Activated CD4-positive, alpha-beta T cell treated with anti-CD3 and anti-CD28 coated beads, Interleukin-2, amount 10 ng/mL, durations not matched to agents 7 days and 5 days (primary cell): Measurements from ENCODE around the gene FASTK. TPM values are rescaled to one million over a fixed set of nuclear protein-coding genes. Genes with fewer than 3 reads are reported as not detected.

Experiments used
- CTCF ChIA-PET: fragments of 350-600 bp; sonication (Branson Sonifier 250); formaldehyde crosslinking; loops from one replicate; lab custom pipeline; 2021; ENCODE audit warnings: antibody characterized with exemption; lab: Charles Lee
- POLR2A ChIA-PET: fragments of 350-600 bp; sonication (Branson Sonifier 250); formaldehyde crosslinking; loops from one replicate; lab custom pipeline; 2021; ENCODE audit warnings: antibody characterized with exemption; lab: Charles Lee
- DNase-seq: peaks from one replicate; pipeline ENCODE4 v3.0.0-alpha.2; 2020
- H3K27ac Mint-ChIP-seq: one replicate; pipeline ENCODE4 v1.8.0; 2021; ENCODE audit warnings: mild to moderate bottlenecking, moderate library complexity, mixed read lengths
- H3K27me3 Mint-ChIP-seq: one replicate; pipeline ENCODE4 v1.8.0; 2021; ENCODE audit warnings: mixed read lengths
- H3K36me3 Mint-ChIP-seq: one replicate; pipeline ENCODE4 v1.8.0; 2021; ENCODE audit warnings: low read depth, mixed read lengths
- H3K4me1 Mint-ChIP-seq: one replicate; pipeline ENCODE4 v1.8.0; 2021; ENCODE audit warnings: mixed read lengths
- H3K4me3 Mint-ChIP-seq: one replicate; pipeline ENCODE4 v1.8.0; 2021; ENCODE audit warnings: mild to moderate bottlenecking, moderate library complexity, mixed read lengths
- H3K9me3 Mint-ChIP-seq: one replicate; pipeline ENCODE4 v1.8.0; 2021; ENCODE audit warnings: mixed read lengths
- total RNA-seq, 2 experiments: library from RNA; stranded (reverse); gene quantifications; one replicate each; pipeline ENCODE4 v1.2.3, GENCODE V29; 2021

FASTK gene
- total RNA-seq, 2 experiments from 2014 or later, result 76.4 to 85.9 TPM

DNA sequence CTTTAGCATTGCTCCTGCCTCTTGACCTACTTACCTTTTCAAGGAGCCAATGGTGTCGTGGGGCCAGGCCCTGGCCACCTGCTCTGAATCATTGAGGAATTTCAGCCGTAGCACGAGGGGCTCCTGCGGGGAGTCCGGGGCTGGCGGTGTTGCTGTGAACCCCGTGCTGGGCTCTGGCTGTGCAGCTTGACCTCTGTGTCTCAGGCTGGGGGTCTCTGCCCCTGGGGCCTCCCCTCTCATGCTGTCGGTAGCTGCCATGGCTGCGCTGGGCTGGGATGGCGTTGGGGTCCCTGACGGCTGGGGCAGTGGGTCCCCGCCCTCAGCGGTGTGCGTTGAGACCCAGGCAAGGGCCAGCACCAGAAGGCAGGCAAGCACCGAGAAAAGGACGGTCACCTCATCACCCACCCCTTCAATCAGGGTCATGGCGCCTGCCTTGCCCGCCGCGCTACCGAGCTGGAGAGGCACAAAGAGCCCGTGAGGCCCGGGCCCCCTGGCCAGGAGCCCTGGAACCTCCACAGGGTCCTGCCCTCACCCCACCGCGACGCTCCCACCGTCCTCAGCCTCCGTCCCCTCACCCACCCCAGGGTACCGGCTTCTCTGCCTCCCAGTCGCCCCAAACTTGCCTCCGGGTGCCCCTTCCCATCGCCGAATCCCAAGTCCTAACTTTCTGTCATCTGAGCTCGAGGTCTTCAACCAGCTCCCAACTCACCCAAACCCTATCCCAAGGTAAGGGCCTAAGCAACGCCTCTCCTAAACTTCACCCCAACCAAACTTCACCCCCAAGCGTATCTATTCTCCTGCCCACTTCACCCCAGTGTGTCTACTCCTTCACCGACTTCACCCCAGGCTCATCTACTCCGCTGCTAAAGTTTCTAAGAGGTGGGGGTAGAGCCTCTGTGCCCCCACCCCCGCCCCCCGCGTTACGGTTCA lies 1.8 kb upstream of the FASTK start:
- Mint-ChIP-seq H3K27ac (peak overlapping the region; percentile 89), H3K27me3 (peaks cover 14% of the 10 kb centered on the region), H3K4me3 (peak overlapping the region; percentile 98), H3K4me1 (peaks cover 47% of the 10 kb centered on the region), H3K9me3 (no peaks in the 10 kb centered on the region), H3K36me3 (peaks cover 7% of the 10 kb centered on the region)
- ChIA-PET POLR2A (interaction anchor here (0.7 kb wide), 1 partner anchor 19 kb away, joined by 3 read pairs; no protein-coding TSS in a partner anchor), CTCF (no interaction called here)
- no peak for DNase-seq

DNA sequence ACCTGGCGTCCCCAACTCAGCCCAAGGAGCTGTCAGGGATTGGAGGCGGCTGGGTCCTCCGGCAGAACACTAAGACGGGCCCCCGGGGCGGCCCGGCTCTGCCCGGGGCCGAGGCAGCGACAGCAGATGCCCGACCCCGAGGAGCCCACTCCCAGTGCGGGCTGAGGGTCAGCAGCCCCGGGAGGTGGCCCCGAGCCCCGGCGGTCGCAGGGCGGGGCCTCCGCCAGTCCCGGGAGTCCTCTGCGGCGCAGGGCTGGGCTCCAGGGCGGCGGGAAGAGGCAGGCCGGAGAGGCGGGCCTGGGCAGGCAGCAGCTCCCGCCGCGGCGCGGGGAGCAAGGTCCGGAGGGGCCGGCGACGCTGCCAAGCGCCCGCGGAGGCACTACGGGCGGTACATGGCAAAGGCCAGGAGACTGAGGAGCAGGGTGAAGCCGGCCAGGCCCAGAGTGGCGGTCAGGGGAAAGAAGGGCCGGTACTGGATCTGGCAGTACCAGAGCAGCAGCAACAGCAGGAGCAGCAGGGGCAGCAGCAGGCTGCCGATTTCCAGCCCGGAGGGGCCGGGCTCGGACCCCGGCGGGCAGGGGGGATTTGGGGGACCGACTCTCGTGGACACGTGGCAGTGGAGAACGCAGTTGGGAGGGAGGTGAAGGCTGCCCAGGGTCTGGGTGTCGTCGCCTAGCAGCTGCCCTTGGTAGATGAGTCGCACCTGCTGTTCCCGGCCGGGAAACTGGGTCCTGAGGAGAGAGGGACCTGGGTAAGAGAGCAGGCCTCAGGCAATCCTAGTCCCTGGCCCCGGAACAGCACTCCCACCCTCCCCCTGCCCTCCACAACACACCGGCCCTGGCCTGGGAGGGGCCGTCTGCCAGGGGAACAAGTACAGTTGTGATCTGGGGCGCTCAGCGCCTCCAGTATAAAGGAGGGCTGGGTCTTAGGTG lies 827 bp upstream of the FASTK start:
- H3K36me3 Mint-ChIP-seq, result peaks cover 7% of the 10 kb centered on the region
- H3K9me3 Mint-ChIP-seq, result no peaks in the 10 kb centered on the region
- H3K4me3 Mint-ChIP-seq, result peak overlapping the region; percentile 98
- peak overlapping the region; percentile 60 for H3K27ac Mint-ChIP-seq
- H3K4me1 Mint-ChIP-seq, result peaks cover 47% of the 10 kb centered on the region
- CTCF ChIA-PET, result interaction anchor here (1.0 to 1.7 kb wide), 7 partner anchors 14 to 72 kb away, joined by 3 to 6 read pairs (median 4); partner anchors contain the start of genes ABCB8 and SLC4A2
- H3K27me3 Mint-ChIP-seq, result peaks cover 13% of the 10 kb centered on the region
- DNase-seq, result no peak
- POLR2A ChIA-PET, result interaction anchor here (1.0 kb wide), 1 partner anchor 71 kb away, joined by 4 read pairs; no protein-coding TSS in a partner anchor

DNA sequence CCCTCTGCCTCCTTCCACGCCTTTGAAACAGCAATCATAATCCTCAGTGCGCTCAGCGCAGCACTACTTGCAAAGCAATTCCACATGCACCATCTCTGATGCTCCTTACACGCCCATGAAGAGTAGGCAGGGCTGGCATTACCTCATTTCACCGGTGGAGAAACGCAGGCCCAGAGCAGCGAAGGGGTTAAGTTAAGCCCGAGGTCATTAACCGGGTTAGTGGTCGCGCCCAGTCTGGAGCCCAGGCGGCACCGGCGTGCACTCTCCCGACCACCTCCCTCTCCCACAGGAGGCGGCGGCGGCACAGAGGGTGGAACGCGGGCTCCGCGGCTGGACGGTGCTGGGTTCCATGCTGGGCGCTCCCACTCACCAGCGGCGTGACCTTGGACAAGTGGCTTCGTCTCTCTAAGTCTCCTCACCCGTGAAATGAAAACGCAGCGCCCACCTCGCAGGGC lies 515 bp downstream of the FASTK start:
- Mint-ChIP-seq H3K27ac (peak overlapping the region; percentile 88), H3K36me3 (peaks cover 13% of the 10 kb centered on the region), H3K9me3 (no peaks in the 10 kb centered on the region), H3K4me1 (peaks cover 39% of the 10 kb centered on the region), H3K4me3 (peak overlapping the region; percentile 88), H3K27me3 (peaks cover 4% of the 10 kb centered on the region)
- DNase-seq, result no peak
- ChIA-PET CTCF (interaction anchor here (1.0 to 1.7 kb wide), 6 partner anchors 20 to 71 kb away, joined by 3 to 6 read pairs (median 4); partner anchors contain the start of genes ABCB8 and SLC4A2), POLR2A (interaction anchor here (1.0 kb wide), 1 partner anchor 69 kb away, joined by 4 read pairs; no protein-coding TSS in a partner anchor)

- POLR2A ChIA-PET, result no interaction called here
- CTCF ChIA-PET, result interaction anchor here (2.9 kb wide), 1 partner anchor 19 kb away, joined by 9 read pairs; no protein-coding TSS in a partner anchor
- no peaks in the 10 kb centered on the region for H3K9me3 Mint-ChIP-seq
- H3K36me3 Mint-ChIP-seq, result peaks cover 13% of the 10 kb centered on the region
- DNase-seq, result no peak
- H3K4me3 Mint-ChIP-seq, result peak overlapping the region; percentile 88
- H3K27me3 Mint-ChIP-seq, result no peaks in the 10 kb centered on the region
- H3K27ac Mint-ChIP-seq, result peak overlapping the region; percentile 31
- peaks cover 35% of the 10 kb centered on the region for H3K4me1 Mint-ChIP-seq
These were observed 1.3 kb downstream of the FASTK start for GRCh38 chr7:151079199-151079910.

GRCh38 chr7:151078233-151079040 lies 2.2 kb downstream of the FASTK start:
- peaks cover 13% of the 10 kb centered on the region for H3K36me3 Mint-ChIP-seq
- CTCF ChIA-PET, result interaction anchor here (0.9 to 2.9 kb wide), 2 partner anchors 18 to 50 kb away, joined by 3 to 9 read pairs; partner anchors contain the start of gene ABCB8
- no peaks in the 10 kb centered on the region for H3K9me3 Mint-ChIP-seq
- peak overlapping the region; percentile 88 for H3K4me3 Mint-ChIP-seq
- H3K27ac Mint-ChIP-seq, result peak overlapping the region; percentile 31
- DNase-seq, result no peak
- H3K27me3 Mint-ChIP-seq, result no peaks in the 10 kb centered on the region
- POLR2A ChIA-PET, result no interaction called here
- H3K4me1 Mint-ChIP-seq, result peaks cover 31% of the 10 kb centered on the region

- Mint-ChIP-seq H3K27me3 (no peaks in the 10 kb centered on the region), H3K4me3 (peak overlapping the region; percentile 46), H3K4me1 (peaks cover 27% of the 10 kb centered on the region), H3K36me3 (peaks cover 12% of the 10 kb centered on the region), H3K9me3 (no peaks in the 10 kb centered on the region), H3K27ac (no peak overlapping the region)
- CTCF ChIA-PET, result interaction anchor here (0.9 to 2.9 kb wide), 2 partner anchors 17 to 49 kb away, joined by 3 to 9 read pairs; partner anchors contain the start of gene ABCB8
- DNase-seq, result no peak
- POLR2A ChIA-PET, result no interaction called here
These were observed 2.8 kb downstream of the FASTK start for GRCh38 chr7:151077705-151078232.

GRCh38 chr7:151076863-151077704 lies 3.5 kb downstream of the FASTK start:
- DNase-seq, result no peak
- POLR2A ChIA-PET, result no interaction called here
- CTCF ChIA-PET, result interaction anchor here (0.8 to 2.9 kb wide), 2 partner anchors 17 kb away, joined by 4 to 9 read pairs; no protein-coding TSS in a partner anchor
- no peak overlapping the region for H3K4me3 Mint-ChIP-seq
- H3K9me3 Mint-ChIP-seq, result no peaks in the 10 kb centered on the region
- peaks cover 9% of the 10 kb centered on the region for H3K36me3 Mint-ChIP-seq
- peaks cover 22% of the 10 kb centered on the region for H3K4me1 Mint-ChIP-seq
- no peaks in the 10 kb centered on the region for H3K27me3 Mint-ChIP-seq
- no peak overlapping the region for H3K27ac Mint-ChIP-seq

DNA sequence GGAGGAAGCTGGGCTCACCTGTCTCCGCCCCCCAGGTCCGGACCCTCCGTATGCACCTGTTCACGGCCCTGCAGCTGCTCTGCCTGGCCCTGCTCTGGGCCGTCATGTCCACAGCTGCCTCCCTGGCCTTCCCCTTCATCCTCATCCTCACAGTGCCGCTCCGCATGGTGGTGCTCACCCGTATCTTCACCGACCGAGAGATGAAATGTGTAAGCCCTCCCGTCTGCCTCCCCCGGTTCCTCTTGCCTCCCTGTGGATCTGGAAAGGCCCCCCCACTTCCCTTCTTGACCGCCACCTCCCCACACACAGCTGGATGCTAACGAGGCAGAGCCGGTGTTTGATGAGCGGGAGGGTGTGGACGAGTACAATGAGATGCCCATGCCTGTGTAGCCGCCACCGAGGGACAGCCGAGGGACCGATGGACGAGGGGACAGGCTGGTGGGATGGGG lies 4.6 kb downstream of the FASTK start:
- no peaks in the 10 kb centered on the region for H3K27me3 Mint-ChIP-seq
- H3K27ac Mint-ChIP-seq, result peak overlapping the region; percentile 66
- no peak for DNase-seq
- ChIA-PET POLR2A (no interaction called here), CTCF (interaction anchor here (0.6 kb wide), 1 partner anchor 86 kb away, joined by 3 read pairs; no protein-coding TSS in a partner anchor)
- H3K36me3 Mint-ChIP-seq, result peaks cover 9% of the 10 kb centered on the region
- no peak overlapping the region for H3K4me3 Mint-ChIP-seq
- no peaks in the 10 kb centered on the region for H3K9me3 Mint-ChIP-seq
- peaks cover 20% of the 10 kb centered on the region for H3K4me1 Mint-ChIP-seq

DNA sequence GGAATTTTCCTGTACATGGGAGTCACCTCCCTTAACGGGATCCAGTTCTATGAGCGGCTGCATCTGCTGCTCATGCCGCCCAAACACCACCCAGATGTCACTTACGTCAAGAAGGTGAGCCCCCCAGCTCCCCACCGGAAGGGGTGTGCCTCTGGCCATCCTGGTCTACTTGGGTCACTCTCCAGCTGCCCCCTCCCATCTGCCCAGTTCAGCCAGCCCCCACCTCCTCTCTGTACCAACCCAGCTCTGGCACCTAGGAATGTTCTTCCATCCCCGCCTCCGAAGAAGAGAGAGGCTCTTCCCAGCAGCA lies 5.0 kb downstream of the FASTK start:
- ChIA-PET POLR2A (no interaction called here), CTCF (no interaction called here)
- H3K36me3 Mint-ChIP-seq, result peaks cover 11% of the 10 kb centered on the region
- no peaks in the 10 kb centered on the region for H3K9me3 Mint-ChIP-seq
- H3K27me3 Mint-ChIP-seq, result no peaks in the 10 kb centered on the region
- H3K4me1 Mint-ChIP-seq, result peaks cover 20% of the 10 kb centered on the region
- H3K27ac Mint-ChIP-seq, result no peak overlapping the region
- DNase-seq, result no peak
- H3K4me3 Mint-ChIP-seq, result no peak overlapping the region

DNA sequence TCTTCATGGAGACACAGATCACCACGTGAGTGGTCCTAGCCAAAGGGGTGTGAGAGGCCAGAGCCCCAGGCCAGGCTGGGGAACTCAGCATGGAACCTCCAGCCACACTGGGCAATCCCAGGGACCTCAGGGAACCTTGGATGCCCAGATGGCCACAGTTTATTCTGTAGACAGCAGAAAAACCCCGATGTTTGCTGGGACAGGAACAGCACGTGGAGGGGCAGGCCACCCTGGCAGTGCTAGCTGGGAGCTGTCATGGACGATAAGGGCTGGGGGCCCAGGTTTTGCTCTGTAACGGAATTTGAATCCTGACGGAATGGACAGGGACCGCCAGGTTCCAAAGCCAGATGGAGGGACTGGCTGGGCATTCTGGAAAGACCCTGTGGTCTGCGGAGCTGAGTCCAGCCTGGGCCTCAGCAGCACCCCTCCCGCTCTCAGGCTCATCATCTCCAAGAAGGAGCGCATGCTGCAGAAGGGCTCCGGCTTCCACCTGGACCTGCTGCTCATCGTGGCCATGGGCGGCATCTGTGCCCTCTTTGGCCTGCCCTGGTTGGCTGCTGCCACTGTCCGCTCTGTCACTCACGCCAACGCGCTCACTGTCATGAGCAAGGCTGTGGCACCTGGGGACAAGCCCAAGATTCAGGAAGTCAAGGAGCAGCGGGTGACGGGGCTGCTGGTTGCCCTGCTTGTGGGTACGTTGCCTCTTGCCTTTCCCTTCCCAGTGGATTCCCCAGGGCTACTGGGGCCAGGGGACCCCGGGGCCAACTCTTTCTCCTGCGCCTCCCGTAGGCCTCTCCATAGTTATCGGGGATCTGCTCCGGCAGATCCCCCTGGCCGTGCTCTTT lies 5.6 kb downstream of the FASTK start:
- no peak for DNase-seq
- Mint-ChIP-seq H3K4me1 (peaks cover 20% of the 10 kb centered on the region), H3K27me3 (no peaks in the 10 kb centered on the region), H3K27ac (no peak overlapping the region), H3K9me3 (no peaks in the 10 kb centered on the region), H3K36me3 (peaks cover 13% of the 10 kb centered on the region), H3K4me3 (no peak overlapping the region)
- ChIA-PET POLR2A (no interaction called here), CTCF (interaction anchor here (1.1 kb wide), 1 partner anchor 9 kb away, joined by 3 read pairs; no protein-coding TSS in a partner anchor)
